Fibroblast of the aortic adventitia (primary cell): ENCODE data around the gene CORIN. TPM values are rescaled to one million over a fixed set of nuclear protein-coding genes. Genes with fewer than 3 reads are reported as not detected.

ENCODE experiments used
- DNase-seq: peaks from one replicate; pipeline ENCODE4 v3.0.0-alpha.2; 2010; ENCODE audit warnings: low read depth
- H3K4me3 ChIP-seq: 2 replicates; pipeline ENCODE4 v1.5.1; 2011; ENCODE audit warnings: low read depth, mild to moderate bottlenecking, control low read depth, low read length, moderate library complexity
- total RNA-seq: library from RNA; depleted of rRNA; stranded (reverse); fragments of >200 nt; gene quantifications from 2 replicates; pipeline ENCODE4 v1.2.3, GENCODE V29; 2012; ENCODE audit warnings: low replicate concordance
- TF ChIP-seq, protein P1 (sequence below): IDR thresholded peaks from 2 replicates; pipeline ENCODE4 v1.5.1; 2011; ENCODE audit warnings: mild to moderate bottlenecking, low read length, control low read depth, inconsistent platforms; ENCODE audit not compliant: insufficient read depth

CORIN gene
- total RNA-seq, 1 donor: under 0.01 TPM

DNA sequence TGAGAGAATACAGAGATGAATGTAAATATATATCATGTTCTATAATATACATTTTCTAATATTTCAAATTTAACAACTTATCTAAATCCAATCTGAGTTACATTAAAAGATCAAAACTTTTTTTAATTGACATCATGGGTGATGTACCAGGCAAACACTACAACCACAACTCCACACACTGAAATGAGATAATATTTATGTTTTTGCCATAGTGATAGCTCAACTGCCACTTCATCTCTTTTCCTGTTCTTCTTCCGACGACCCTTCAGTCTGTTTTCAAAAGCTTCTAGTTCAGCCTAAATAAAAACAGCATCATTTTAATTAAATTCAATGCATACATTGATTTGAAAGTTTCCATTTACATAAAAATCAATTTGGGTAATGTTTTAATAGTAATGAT, 10.2 kb upstream of the CORIN start:
- H3K4me3 ChIP-seq: no peak overlapping the region
- TF ChIP-seq, protein P1, sequence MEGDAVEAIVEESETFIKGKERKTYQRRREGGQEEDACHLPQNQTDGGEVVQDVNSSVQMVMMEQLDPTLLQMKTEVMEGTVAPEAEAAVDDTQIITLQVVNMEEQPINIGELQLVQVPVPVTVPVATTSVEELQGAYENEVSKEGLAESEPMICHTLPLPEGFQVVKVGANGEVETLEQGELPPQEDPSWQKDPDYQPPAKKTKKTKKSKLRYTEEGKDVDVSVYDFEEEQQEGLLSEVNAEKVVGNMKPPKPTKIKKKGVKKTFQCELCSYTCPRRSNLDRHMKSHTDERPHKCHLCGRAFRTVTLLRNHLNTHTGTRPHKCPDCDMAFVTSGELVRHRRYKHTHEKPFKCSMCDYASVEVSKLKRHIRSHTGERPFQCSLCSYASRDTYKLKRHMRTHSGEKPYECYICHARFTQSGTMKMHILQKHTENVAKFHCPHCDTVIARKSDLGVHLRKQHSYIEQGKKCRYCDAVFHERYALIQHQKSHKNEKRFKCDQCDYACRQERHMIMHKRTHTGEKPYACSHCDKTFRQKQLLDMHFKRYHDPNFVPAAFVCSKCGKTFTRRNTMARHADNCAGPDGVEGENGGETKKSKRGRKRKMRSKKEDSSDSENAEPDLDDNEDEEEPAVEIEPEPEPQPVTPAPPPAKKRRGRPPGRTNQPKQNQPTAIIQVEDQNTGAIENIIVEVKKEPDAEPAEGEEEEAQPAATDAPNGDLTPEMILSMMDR: no peak
- DNase-seq: no peak

DNA sequence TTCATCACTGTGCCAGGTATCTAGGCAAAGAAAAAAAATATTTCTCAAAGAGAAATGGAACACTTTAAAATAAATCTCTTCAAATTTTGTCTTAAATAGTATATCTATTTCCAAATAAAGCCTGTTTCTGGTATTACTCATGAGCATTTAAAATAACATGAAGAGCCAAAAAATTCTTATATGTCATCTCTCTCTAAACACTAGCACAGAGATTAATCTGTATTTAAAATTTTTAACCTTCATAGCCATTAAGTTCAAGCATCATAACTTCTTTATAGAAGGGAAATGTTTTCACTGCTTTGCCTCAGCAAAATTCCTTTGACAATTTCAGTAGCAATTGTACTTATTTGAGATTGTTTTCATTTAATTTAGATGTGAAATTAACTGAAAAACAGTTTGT, 5.1 kb upstream of the CORIN start:
- no peak overlapping the region for H3K4me3 ChIP-seq
- TF ChIP-seq, protein P1: no peak
- DNase-seq: no peak

DNA sequence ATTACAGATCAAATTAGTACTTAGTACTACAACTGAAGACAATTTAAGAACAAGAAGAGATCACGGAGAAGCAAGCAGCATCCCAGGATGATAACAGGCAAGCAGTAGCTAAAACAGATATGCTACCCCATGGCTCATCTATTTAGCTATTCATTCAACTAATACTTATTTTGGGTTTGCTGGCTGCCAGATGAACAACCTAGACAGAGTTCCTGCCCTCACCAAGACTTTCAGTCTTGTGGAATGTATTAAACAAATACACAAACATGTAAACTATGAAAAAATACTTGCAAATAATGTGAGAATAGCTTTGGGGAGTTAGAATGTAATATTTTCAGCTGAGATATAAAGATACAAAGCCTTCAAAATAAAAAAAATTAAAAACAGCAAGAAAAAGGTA, 2.4 kb upstream of the CORIN start:
- no peak for DNase-seq
- TF ChIP-seq, protein P1: no peak

DNA sequence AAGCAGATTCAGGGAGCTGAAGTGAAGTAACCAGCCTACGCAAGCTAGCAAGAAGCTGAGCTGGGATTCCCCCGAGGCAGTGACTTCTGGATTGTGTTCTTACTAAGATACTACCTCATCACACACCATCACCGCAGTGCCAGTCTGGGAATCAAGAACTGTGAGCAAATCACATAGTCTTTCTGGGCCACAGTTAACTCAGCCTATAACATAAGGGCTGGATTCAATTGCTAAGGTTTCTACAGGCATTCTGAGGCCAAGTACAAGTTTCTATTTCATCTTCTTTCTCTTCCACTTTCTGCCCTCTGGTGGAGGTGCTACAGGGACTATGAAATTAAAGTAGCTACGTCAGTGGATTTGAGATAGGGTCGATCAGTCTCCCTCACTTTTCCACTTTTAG, 1.4 kb upstream of the CORIN start:
- TF ChIP-seq, protein P1: peak; percentile 52
- H3K4me3 ChIP-seq: no peak overlapping the region
- peak; percentile 68 for DNase-seq

More for the DNA sequence above, 2.4 kb upstream of the CORIN start:
- H3K4me3 ChIP-seq: no peak overlapping the region

GRCh38 chr4:47838445-47838844, 578 bp upstream of the CORIN start:
- TF ChIP-seq, protein P1: no peak
- H3K4me3 ChIP-seq: no peak overlapping the region
- DNase-seq: no peak

DNA sequence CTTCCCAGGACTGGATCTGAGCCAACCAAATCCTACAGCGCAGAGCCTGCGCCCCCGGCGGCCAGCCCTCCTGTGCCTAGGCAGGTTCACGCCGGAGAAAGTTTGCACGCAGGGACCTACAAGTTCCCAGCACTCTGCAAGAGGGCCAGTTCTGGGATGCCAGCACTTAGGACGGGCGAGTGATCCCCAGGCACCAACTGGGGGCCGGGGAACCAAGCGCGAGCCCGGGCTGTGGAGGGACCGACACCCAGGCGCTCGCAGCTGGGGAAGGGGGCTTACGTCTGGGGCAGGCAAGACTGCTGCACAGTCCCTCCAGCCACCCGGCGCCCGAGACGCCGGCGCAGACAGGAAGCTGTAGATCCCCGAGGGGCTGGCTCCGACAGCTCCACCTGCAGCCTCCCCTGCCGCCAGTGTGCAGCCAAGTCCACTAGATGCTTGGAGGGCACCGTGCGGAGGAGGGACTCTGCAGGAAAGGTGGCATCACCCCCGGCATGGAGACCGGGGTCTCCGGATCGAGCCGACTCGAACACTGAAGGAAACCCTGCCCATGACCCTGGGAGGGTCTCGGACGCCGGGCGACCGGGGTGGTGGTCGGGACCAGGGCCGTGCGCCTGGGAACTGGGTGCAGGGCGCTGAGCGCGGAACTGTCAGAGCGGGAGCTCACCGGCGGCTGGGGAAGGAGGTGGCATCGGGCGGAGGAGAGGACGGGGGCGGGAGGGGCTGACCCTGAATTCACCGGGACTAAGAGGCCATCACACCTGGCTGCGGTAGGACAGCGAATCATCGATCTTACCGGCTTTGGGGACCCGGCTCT, 566 bp downstream of the CORIN start:
- DNase-seq: no peak

More for the DNA sequence above, 566 bp downstream of the CORIN start:
- TF ChIP-seq, protein P1: no peak
- peak overlapping the region; percentile 67 for H3K4me3 ChIP-seq
